ENCODE measurements around the gene CCDC40. TPM values are rescaled to one million over a fixed set of nuclear protein-coding genes. Genes with fewer than 3 reads are reported as not detected.

CCDC40 gene
- total RNA-seq, 2 donors from 2014 or later, result 11.8 to 19.7 TPM

DNA sequence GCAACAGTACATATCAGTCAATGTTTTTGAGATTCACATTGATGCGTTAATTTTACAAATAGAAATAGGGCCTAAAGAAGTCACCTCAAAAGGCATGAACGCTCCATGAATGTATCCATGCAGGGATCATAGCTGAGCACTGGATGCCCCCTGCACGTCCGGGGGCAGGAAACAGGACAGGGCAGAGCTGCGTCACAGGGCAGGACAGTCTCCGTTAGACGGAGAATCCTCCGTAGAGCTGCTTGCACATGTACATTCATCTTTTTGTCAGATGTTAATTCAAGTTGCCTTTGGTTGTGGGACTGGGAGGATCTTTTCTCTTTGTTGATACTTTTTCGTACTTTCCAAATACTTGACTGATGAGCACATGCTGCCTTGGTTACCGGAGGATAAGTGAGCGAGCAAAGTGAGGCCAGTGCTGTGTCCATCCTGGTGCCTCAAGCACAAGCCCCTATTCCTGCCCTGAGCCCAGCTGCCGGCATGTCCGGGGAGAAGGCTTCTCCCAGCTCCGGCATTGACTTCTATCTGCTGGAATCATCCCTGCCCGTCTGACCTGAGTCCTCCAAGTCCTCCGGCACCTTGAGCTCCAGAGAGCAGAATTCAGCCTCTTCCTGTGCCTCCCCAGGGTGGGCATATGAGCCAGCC, 80.0 kb downstream of the CCDC40 start:
- Histone ChIP-seq H3K4me3 (no peak overlapping the region), H3K27ac (no peak overlapping the region), H3K36me3 (no peaks in the 10 kb centered on the region), H3K4me1 (replicated peaks) (no peaks in the 10 kb centered on the region), H3K27me3 (replicated peaks; ENCODE audit: insufficient read depth) (no peaks in the 10 kb centered on the region), H3K9me3 (no peaks in the 10 kb centered on the region)
- intact Hi-C loops (cut with DNase I), result no loop called here
- DNase-seq (ENCODE audit: low spot score), result no peak
- 80% methylated on average over 16 of the region's 16 CpGs for WGBS
- TF ChIP-seq POLR2A (IDR thresholded peaks at IDR 0.05) (no peak), POLR2AphosphoS5 (IDR thresholded peaks at IDR 0.05) (no peak), CTCF (IDR thresholded peaks at IDR 0.05) (no peak)

DNA sequence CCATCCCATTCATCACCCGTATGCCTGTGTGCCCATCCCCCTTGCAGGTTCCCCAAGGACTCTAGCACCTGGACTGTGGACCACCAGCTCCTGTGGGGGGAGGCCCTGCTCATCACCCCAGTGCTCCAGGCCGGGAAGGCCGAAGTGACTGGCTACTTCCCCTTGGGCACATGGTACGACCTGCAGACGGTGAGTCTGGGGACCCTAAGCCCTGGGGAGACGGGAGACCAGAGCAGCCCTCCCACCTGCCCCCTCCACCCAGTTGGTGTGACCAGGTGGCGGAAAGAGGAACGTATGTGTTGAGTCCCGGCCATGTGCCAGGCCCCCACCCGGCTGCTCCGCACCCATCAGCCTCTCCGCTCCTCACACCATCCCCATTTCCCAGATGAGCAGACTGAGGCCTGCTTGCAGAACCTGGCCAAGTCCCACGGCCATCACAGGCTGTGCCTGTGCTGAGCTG, 80.5 kb downstream of the CCDC40 start:
- intact Hi-C loops (cut with DNase I), result no loop called here
- Histone ChIP-seq H3K27ac (no peak overlapping the region), H3K27me3 (replicated peaks; ENCODE audit: insufficient read depth) (no peaks in the 10 kb centered on the region), H3K4me3 (no peak overlapping the region), H3K36me3 (no peaks in the 10 kb centered on the region), H3K9me3 (no peaks in the 10 kb centered on the region), H3K4me1 (replicated peaks) (no peaks in the 10 kb centered on the region)
- DNase-seq (ENCODE audit: low spot score), result no peak
- 93% methylated on average over 13 of the region's 13 CpGs for WGBS
- TF ChIP-seq POLR2AphosphoS5 (IDR thresholded peaks at IDR 0.05) (no peak), POLR2A (IDR thresholded peaks at IDR 0.05) (no peak), CTCF (IDR thresholded peaks at IDR 0.05) (no peak)

GRCh38 chr17:80117491-80118401, 81.3 kb downstream of the CCDC40 start:
- TF ChIP-seq POLR2A (IDR thresholded peaks at IDR 0.05) (no peak), POLR2AphosphoS5 (IDR thresholded peaks at IDR 0.05) (no peak), CTCF (IDR thresholded peaks at IDR 0.05) (no peak)
- no peaks in the 10 kb centered on the region for H3K4me1 ChIP-seq (replicated peaks)
- no peaks in the 10 kb centered on the region for H3K27me3 ChIP-seq (replicated peaks; ENCODE audit: insufficient read depth)
- H3K9me3 ChIP-seq, result no peaks in the 10 kb centered on the region
- DNase-seq (ENCODE audit: low spot score), result no peak
- intact Hi-C loops (cut with DNase I), result no loop called here
- H3K4me3 ChIP-seq, result no peak overlapping the region
- WGBS, result 92% methylated on average over 30 of the region's 31 CpGs
- no peak overlapping the region for H3K27ac ChIP-seq
- no peaks in the 10 kb centered on the region for H3K36me3 ChIP-seq

GRCh38 chr17:80118601-80119270, 82.3 kb downstream of the CCDC40 start:
- H3K27ac ChIP-seq, result no peak overlapping the region
- TF ChIP-seq POLR2A (IDR thresholded peaks at IDR 0.05), result no peak
- TF ChIP-seq CTCF (IDR thresholded peaks at IDR 0.05), result no peak
- no peak for TF ChIP-seq POLR2AphosphoS5 (IDR thresholded peaks at IDR 0.05)
- H3K4me1 ChIP-seq (replicated peaks), result no peaks in the 10 kb centered on the region
- no peak overlapping the region for H3K4me3 ChIP-seq
- WGBS, result 86% methylated on average over 28 of the region's 35 CpGs
- H3K36me3 ChIP-seq, result no peaks in the 10 kb centered on the region
- H3K9me3 ChIP-seq, result no peaks in the 10 kb centered on the region
- H3K27me3 ChIP-seq (replicated peaks; ENCODE audit: insufficient read depth), result no peaks in the 10 kb centered on the region
- DNase-seq (ENCODE audit: low spot score), result no peak
- intact Hi-C loops (cut with DNase I), result no loop called here
